Neural cell (in vitro differentiated cells): ENCODE measurements around the gene MYO1F.

ENCODE experiments used
- EP300 ChIP-seq: fragments of 450-650 bp; conservative IDR thresholded peaks from 2 replicates; pipeline ENCODE4 v1.6.1; 2014; ENCODE audit warnings: antibody characterized with exemption, mild to moderate bottlenecking, moderate library complexity; ENCODE audit not compliant: poor library complexity, severe bottlenecking
- MXI1 ChIP-seq: fragments of 450-650 bp; conservative IDR thresholded peaks from 2 replicates; pipeline ENCODE4 v1.6.1; 2014; ENCODE audit warnings: antibody characterized with exemption, mild to moderate bottlenecking; ENCODE audit not compliant: poor library complexity, severe bottlenecking
- POLR2AphosphoS5 ChIP-seq: IDR thresholded peaks from 2 replicates; pipeline ENCODE4 v1.6.1; 2012
- RAD21 ChIP-seq: fragments of 450-650 bp; conservative IDR thresholded peaks from 2 replicates; pipeline ENCODE4 v1.6.1; 2014; ENCODE audit warnings: antibody characterized with exemption, mild to moderate bottlenecking, moderate library complexity
- SMC3 ChIP-seq: fragments of 450-650 bp; conservative IDR thresholded peaks from 2 replicates; pipeline ENCODE4 v1.6.1; 2014; ENCODE audit warnings: antibody characterized with exemption, mild to moderate bottlenecking, moderate library complexity; ENCODE audit not compliant: poor library complexity
- TAF1 ChIP-seq: IDR thresholded peaks from 2 replicates; pipeline ENCODE4 v1.6.1; 2012; ENCODE audit warnings: low read depth
- TF ChIP-seq, protein P1 (sequence below): fragments of 450-650 bp; IDR thresholded peaks from 2 replicates; pipeline ENCODE4 v1.5.1; 2014; ENCODE audit warnings: antibody characterized with exemption, mild to moderate bottlenecking, moderate library complexity; ENCODE audit not compliant: poor library complexity, severe bottlenecking

GRCh38 chr19:8600064-8600463 lies 22.8 kb upstream of the MYO1F start:
- TF ChIP-seq TAF1 (no peak), MXI1 (no peak), POLR2AphosphoS5 (no peak), SMC3 (no peak), EP300 (no peak), RAD21 (no peak)
- TF ChIP-seq, protein P1, sequence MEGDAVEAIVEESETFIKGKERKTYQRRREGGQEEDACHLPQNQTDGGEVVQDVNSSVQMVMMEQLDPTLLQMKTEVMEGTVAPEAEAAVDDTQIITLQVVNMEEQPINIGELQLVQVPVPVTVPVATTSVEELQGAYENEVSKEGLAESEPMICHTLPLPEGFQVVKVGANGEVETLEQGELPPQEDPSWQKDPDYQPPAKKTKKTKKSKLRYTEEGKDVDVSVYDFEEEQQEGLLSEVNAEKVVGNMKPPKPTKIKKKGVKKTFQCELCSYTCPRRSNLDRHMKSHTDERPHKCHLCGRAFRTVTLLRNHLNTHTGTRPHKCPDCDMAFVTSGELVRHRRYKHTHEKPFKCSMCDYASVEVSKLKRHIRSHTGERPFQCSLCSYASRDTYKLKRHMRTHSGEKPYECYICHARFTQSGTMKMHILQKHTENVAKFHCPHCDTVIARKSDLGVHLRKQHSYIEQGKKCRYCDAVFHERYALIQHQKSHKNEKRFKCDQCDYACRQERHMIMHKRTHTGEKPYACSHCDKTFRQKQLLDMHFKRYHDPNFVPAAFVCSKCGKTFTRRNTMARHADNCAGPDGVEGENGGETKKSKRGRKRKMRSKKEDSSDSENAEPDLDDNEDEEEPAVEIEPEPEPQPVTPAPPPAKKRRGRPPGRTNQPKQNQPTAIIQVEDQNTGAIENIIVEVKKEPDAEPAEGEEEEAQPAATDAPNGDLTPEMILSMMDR = no peak
